ENCODE results near the gene KIAA0825.
A peak's percentile ranks its signal among the peaks of the same experiment; 100 is the strongest.

The KIAA0825 gene, protein sequence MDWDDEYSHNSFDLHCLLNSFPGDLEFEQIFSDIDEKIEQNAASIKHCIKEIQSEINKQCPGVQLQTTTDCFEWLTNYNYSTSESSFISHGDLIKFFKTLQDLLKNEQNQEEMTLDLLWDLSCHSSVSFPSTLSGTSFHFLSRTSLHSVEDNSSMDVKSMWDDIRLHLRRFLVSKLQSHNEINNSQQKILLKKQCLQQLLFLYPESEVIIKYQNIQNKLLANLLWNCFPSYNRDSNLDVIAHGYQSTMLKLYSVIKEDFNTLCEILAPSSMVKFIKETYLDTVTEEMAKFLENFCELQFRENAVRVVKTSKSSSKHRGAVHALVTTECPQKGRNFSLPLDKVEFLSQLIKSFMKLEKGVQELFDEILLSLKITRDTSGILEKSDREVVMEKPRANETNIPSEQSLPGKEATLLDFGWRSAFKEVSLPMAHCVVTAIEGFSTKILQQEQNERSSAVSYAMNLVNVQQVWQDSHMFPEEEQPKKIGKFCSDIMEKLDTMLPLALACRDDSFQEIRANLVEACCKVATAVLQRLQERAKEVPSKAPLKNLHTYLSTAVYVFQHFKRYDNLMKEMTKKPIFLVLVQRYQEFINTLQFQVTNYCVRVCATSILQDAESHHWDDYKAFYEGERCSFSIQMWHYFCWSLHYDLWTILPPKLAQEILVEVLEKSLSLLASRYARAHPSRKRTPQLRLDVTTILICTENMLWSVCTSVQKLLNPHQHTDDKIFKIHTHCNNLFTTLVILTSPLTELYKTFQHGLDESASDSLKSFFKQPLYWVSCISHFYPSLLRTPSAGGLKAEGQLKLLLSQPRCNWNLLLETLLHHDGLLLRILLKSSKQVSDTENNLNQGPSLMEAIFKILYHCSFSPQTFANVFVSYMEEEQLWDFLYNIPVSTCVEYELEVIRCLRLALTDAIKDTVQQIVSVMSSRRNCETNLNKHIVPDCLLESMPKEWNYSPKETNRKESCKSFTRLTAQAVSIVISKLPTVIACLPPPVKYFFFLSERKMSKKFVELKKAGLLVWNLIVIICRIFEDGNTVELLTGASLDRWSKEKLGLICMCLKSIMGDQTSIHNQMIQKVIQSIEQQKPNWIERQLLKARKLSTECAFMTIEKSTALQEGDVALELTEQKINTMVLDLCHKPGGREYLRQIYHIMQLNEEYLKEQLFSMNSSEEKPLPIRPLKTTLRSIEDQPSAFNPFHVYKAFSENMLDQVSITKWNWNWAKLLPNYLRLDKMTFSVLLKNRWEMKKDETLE (N-terminal part only)

DNA sequence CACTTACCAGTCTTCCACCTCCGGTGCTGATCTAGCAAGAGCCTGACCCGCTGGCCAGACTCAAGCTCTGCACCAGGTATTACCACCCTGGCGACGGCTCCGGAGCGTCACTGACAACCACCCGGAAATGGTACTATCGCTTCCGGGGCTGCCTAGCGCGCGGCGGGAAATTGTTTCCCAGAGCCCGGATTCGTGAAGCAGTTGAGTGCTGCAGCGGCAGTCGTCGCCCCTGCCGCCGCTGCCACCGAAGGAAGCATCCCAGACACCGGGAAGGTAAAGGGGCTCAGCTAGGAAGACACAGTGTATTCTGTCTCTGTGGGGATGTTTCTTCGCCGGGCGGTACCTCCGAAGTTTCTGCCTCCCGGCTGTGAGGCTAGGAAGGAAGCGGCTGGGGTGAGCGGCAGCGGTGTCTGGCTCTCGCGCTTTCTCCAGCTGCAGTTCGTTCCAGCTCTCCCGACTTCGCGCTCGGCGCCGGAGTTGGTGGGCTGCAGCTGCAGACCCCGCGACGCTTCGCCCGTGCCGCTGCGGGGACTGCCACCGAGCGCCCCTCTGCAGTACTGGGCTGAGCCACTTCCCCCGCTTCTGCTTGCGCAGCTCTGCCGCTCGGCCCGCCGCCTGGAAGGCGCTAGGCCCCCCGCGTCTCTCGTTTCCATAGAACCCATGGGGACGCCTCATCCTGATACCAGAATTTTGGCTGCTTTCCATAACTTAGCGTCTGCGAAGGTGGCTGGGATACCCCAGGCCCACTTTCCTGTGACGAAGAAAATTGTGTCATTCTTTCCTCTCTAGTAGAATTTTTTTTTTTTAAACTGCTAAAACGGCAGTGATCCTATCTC is at the start of gene KIAA0825, which contains the start of gene SLF1:
KIAA0825 (minus strand) TSS at position 112 of the 836 bp plus-strand sequence. CDS start 81,478 bp downstream, outside the sequence.
SLF1 (plus strand) TSS at position 177 of the 836 bp plus-strand sequence. CDS start 10,142 bp downstream, outside the sequence.
- TF ChIP-seq, protein P1, sequence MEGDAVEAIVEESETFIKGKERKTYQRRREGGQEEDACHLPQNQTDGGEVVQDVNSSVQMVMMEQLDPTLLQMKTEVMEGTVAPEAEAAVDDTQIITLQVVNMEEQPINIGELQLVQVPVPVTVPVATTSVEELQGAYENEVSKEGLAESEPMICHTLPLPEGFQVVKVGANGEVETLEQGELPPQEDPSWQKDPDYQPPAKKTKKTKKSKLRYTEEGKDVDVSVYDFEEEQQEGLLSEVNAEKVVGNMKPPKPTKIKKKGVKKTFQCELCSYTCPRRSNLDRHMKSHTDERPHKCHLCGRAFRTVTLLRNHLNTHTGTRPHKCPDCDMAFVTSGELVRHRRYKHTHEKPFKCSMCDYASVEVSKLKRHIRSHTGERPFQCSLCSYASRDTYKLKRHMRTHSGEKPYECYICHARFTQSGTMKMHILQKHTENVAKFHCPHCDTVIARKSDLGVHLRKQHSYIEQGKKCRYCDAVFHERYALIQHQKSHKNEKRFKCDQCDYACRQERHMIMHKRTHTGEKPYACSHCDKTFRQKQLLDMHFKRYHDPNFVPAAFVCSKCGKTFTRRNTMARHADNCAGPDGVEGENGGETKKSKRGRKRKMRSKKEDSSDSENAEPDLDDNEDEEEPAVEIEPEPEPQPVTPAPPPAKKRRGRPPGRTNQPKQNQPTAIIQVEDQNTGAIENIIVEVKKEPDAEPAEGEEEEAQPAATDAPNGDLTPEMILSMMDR (IDR thresholded peaks at IDR 0.05; ENCODE audit: low read depth, low read length, missing control alignments) = no peak
- in situ Hi-C loops (cut with HindIII; ENCODE audit: low sequenced_read_pairs) = no loop called here
- DNase-seq (ENCODE audit: low read depth) = peak; percentile 75
- peak within 1 kb of the TSS; percentile 83 for H3K4me3 ChIP-seq (ENCODE audit: low read depth, low read length)

DNA sequence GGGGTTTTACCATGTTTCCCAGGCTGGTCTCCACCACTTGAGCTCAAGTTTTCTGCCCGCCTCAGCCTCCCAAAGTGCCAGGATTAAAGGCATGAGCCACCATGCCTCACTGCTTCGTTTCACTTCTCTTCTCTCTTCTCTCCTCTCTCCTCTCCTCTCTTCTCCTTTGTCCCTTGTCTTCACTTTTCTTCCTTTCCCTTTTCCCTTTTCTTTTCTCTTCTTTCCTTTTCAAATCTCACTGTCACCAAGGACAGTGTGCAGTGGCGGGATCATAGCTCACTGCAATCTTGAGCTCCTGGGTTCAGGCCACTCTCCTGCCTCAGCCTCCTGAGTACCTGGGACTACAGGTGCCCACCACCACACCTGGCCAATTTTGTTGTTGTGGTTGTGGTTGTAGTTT is 49.5 kb upstream of the KIAA0825 start:
- in situ Hi-C loops (cut with HindIII; ENCODE audit: low sequenced_read_pairs) = no loop called here
- H3K4me3 ChIP-seq (ENCODE audit: low read depth, low read length) = no peak overlapping the region
- no peak for DNase-seq (ENCODE audit: low read depth)
- TF ChIP-seq, protein P1 (IDR thresholded peaks at IDR 0.05; ENCODE audit: low read depth, low read length, missing control alignments) = no peak

DNA sequence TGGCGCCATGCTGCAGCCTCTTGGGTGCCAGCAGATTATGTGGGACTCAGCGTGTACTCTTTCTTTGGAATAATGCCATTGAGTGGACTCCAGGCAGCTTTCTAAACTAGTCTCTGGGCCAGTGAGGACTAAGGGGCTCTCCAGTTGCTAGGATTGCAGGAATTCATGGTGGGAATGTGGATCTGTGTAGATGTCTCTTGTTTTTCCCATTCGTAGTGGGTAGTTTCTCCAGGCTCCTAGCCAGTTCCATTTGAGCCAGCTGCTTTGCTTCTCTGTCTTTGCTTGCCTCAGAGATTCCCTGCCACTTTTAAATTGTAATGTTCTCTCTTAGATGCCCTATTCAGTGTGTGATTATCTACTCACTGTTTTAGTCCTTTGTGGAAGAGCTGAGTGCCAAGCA is 42.7 kb upstream of the KIAA0825 start:
- in situ Hi-C loops (cut with HindIII; ENCODE audit: low sequenced_read_pairs) = no loop called here

DNA sequence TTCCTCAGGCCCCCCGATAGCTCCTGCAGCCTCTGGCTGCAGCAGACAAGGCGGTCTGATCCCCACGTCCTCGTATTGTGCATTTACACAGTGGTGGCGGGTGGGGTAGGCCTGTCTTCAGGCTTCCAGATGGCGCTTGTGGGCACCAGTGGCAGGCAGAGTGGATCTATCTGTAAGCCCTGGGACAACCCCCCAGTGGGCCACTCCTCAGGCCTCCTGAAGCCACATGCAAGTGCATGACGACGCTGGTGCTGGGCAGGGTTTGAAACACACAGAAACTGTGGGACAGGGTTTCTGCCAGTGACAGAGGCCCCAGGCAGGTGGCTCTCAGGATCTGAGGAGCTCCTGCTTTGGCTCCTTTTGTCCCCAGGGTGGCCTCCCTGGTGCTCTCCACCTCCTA is 42.1 kb upstream of the KIAA0825 start:
- in situ Hi-C loops (cut with HindIII; ENCODE audit: low sequenced_read_pairs) = no loop called here
- H3K4me3 ChIP-seq (ENCODE audit: low read depth, low read length) = no peak overlapping the region
- TF ChIP-seq, protein P1 (IDR thresholded peaks at IDR 0.05; ENCODE audit: low read depth, low read length, missing control alignments) = no peak
- no peak for DNase-seq (ENCODE audit: low read depth)

More for the DNA sequence above, 42.7 kb upstream of the KIAA0825 start:
- no peak overlapping the region for H3K4me3 ChIP-seq (ENCODE audit: low read depth, low read length)
- TF ChIP-seq, protein P1 (IDR thresholded peaks at IDR 0.05; ENCODE audit: low read depth, low read length, missing control alignments) = no peak
- DNase-seq (ENCODE audit: low read depth) = no peak

DNA sequence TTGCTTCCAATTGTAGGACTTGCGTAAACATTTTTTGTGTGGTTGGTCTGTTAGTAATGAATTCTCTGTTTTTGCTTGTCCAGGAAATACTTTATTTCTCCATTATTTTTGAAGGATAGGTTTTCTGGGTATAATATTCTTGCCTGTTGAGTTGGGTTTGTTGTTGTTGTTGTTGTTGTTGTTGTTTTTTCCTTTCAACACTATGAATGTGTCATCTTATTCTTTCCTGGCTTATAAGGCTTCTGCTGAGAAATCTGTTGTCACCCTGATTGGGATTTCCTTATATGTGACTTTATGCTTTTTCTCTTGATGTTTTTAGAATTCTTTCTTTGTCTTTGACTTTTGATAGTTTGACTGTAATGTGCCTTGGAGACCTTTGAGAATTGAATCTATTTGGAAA is 39.9 kb upstream of the KIAA0825 start:
- DNase-seq (ENCODE audit: low read depth) = no peak
- in situ Hi-C loops (cut with HindIII; ENCODE audit: low sequenced_read_pairs) = no loop called here
- H3K4me3 ChIP-seq (ENCODE audit: low read depth, low read length) = no peak overlapping the region
- TF ChIP-seq, protein P1 (IDR thresholded peaks at IDR 0.05; ENCODE audit: low read depth, low read length, missing control alignments) = no peak
